GM21360 (cell line): Measurements from ENCODE around the gene KIAA0930.

Experiments
- ATAC-seq: cut with Tn5 transposase; IDR thresholded peaks from one replicate; pipeline ENCODE4 v1.9.1; 2021; ENCODE audit warnings: mild to moderate bottlenecking, moderate library complexity; ENCODE audit not compliant: unreplicated experiment

KIAA0930 gene

DNA sequence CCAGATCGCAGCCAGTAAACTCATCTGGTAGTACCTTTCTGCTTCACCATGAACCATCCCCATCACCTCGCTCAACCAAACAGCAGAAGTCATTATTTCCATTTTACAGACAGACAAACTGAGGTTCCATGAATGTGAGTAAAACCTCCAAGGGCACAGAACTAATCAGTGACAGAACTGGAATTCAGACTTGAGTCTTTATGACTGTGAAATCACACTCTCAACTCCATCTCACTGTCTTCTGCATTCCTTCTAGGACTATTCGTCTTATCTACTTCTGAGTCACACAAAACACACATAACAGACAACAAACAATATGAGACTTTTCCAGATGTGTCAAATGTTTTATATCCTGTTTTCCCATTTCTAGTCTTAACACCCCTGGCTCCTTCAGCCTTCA, 86.3 kb downstream of the KIAA0930 start:
- no peak for ATAC-seq

DNA sequence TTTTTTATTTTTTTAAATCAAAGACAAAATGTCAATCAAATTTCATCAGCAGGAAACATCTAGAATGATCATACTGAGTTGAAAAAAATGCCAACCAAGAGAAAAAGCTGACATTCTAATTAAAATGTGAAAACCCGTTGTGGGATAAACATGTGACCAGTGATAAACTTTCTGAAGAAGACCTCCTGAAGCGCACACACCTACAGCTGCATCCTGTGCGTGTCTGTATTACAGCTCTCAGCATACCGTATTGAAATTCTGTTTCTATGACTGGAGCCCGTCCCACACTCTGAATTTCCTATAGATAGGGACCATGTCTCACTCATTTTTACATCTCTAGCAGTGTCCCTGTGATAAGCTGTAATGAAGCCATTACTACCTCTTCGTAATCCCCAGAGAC, 89.2 kb downstream of the KIAA0930 start:
- ATAC-seq, result no peak

DNA sequence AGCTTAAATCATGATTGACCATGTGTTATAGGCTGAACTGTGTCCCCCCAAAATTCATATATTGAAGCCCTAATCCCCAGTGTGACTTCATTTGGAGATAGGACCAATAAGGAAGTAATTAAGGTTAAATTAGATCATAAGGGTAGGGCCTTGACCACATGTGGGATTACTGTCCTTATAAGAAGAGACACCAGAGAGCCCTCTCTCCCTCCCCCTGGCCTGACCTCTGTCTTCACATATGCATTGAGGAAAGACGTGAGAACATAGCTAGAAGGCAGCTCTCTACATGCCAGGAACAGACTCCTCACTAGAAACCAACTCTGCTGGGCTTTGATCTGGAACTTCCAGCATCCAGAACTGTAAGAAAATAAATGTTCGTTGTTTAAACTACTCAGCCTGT, 90.6 kb downstream of the KIAA0930 start:
- no peak for ATAC-seq

DNA sequence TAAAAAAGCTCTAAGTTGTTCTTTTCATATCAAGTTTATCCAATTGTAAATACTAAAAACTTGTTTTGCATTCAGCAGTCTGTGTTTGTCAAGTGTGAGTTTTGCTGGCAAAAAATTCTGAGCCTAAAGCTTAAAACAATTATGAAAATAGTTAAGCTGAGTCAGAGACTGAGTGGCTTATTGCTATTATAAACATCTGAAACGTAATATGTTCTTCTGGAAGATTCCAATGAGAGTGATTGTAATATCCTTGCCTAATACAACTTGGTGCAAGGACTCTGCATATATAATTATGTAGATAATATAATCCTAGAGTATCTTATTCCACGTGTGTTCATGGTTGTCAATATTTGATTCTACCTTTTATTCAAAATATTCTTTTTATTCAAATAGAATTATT, 91.0 kb downstream of the KIAA0930 start:
- ATAC-seq, result no peak

DNA sequence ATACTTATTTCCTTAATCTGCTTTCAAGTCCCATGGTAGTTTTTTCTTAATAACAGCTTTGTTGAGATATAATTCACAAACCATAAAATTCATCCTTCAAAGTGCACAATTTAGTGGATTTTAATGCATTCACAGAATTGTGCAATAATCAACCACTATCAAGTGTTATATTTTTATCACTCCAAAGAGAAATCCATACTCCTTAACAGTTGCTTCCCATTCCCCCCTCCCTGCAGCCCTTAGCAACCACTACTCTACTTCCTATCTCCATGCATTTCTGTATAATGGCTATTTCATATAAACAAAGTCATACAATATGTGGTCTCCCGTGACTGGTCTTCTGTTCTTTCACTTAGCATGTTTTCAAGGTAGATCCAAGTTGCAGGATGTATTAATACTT, 95.8 kb downstream of the KIAA0930 start:
- no peak for ATAC-seq

DNA sequence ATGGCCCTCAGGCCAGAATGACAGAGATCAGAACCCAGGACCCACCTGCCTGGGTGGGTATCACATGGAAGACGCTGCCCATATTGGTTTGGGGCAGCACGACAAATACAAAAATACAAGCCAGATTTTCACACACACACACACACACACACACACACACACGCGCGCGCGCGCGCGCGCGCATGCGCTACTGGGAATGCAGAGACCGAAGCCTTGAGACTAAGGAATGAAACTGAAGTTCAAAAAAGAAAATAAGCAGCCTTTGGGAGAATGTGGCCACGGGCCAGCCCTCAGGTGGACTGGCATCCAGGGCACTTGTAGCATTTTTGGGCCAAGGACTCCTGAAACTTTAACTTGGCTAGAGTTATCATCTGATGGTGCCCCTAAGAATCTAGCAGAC, 98.3 kb downstream of the KIAA0930 start:
- ATAC-seq, result no peak
